Kidney tubule cell (primary cell): ENCODE measurements around the gene OR4X1.
"Not testable (repeated sequence)": the region's sequence is repeated elsewhere in the genome, so short reads cannot be mapped to it uniquely, and the experiment has no call there.

Source experiments
- DNase-seq: peaks from one replicate; pipeline ENCODE4 v3.0.0-alpha.2; 2018; ENCODE audit warnings: low spot score

Gene OR4X1

GRCh38 chr11:48263423-48263911, at the start of gene OR4X1:
Gene OR4X1, plus strand, starts transcription at chr11:48263861. Its CDS starts 0 bp downstream, at chr11:48263861.
- DNase-seq = no peak

- no peak for DNase-seq
Measured at GRCh38 chr11:48216510-48216909, 47.2 kb upstream of the OR4X1 start, which contains the start of gene OR4B1. Gene OR4B1, plus strand, starts transcription at chr11:48216810. Its CDS starts 0 bp downstream, at chr11:48216810.

GRCh38 chr11:48228761-48229160, 34.9 kb upstream of the OR4X1 start:
- no peak for DNase-seq

GRCh38 chr11:48230057-48230456, 33.6 kb upstream of the OR4X1 start:
- not testable (repeated sequence) for DNase-seq

GRCh38 chr11:48237727-48238126, 25.9 kb upstream of the OR4X1 start:
- DNase-seq = no peak

GRCh38 chr11:48242501-48242900, 21.2 kb upstream of the OR4X1 start:
- no peak for DNase-seq

GRCh38 chr11:48244804-48245203, 18.9 kb upstream of the OR4X1 start, which contains the start of gene OR4X2:
Gene OR4X2, plus strand, starts transcription at chr11:48245104. Its CDS starts 0 bp downstream, at chr11:48245104.
- DNase-seq = no peak

- no peak for DNase-seq
Measured at GRCh38 chr11:48248902-48249301, 14.8 kb upstream of the OR4X1 start.

- no peak for DNase-seq
Measured at GRCh38 chr11:48261600-48261999, 2.1 kb upstream of the OR4X1 start.

GRCh38 chr11:48270621-48271020, 7.0 kb downstream of the OR4X1 start:
- no peak for DNase-seq

- DNase-seq = no peak
Measured at GRCh38 chr11:48272606-48273005, 8.9 kb downstream of the OR4X1 start.

GRCh38 chr11:48305923-48306322, 42.3 kb downstream of the OR4X1 start, which contains the start of gene OR4S1:
Gene OR4S1, plus strand, starts transcription at chr11:48306223. Its CDS starts 0 bp downstream, at chr11:48306223.
- DNase-seq = no peak

- DNase-seq = peak; percentile 57
Measured at GRCh38 chr11:48307760-48308386, 44.2 kb downstream of the OR4X1 start.

GRCh38 chr11:48313590-48313989, 49.9 kb downstream of the OR4X1 start:
- DNase-seq = not testable (repeated sequence)
